ENCODE data around the gene ITPR3.
A peak's percentile ranks its signal among the peaks of the same experiment; 100 is the strongest.

Gene ITPR3

DNA sequence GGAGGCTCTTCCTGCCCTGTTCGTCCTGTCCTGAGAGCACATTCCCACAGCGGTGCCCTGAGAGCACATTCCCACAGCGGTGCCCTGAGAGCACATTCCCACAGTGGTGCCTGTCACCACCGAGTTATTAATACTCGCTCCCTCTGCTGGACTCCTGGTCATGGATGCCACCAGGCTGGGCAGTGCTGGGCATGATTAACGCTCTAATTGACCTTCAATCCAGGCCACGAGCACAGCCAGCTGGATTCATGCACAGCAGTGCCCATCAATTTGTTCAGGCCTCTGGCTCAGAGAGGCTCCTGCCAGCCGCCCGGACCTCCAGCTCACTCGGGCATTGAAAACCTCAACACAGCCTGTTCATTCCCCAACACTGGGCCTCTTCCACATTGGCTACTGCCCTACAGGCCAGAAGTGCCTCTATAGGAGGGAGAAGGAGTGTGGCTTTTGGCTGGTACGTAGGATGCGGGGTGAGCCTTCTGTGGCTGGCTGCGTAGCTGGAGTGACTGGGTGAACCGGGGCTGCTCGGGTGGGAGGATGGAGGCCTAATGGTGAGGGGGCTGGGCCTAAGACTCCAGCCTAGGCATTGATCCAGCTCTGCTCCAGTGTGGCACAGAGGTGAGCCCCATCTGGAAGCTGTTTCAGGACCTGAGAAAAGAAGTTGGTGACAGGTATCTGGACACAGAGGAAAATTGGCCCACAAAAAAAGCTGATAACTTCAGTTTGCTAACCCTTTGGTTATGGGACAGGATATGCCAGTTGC, 116.3 kb downstream of the ITPR3 start:
- DNase-seq (ENCODE audit: low spot score), result no peak

DNA sequence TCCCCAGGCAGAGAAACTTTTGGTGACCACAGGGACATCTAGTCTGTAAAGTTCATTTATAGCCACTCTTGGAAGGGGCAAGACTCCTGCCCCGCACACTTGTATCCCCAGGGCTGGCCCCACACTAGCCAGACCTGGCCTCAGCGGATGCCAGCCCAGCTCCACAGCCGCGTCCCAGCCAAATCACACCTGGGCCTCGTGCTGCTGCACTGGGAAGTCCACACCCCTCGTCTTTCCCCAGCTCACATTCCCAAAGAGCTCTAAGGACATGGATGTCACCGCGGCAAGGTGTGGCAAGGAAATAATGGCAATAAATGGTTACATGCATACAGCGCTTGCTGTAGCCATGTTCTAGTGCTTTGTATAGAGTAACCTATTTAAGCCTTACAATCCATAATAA, 117.0 kb downstream of the ITPR3 start:
- no peak for DNase-seq (ENCODE audit: low spot score)

DNA sequence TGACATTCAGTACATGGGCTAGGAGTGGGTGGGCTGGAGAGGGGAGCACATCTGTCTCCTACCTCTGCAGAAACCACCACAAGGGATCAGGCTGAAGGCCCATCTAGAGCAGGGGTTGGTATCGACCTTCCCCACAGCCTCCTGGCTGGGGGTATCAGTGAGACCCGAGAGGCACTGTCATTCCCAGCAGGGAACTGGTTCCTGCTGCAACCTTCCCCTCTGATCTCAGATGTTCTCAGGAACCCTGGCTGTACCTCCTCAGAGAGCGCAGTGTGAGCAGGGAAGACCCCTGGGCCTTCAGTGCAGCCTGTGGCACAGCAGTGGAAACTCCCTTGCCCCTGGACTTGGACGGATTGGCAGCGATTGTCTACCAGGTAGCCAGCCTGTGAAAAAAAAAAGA, 117.8 kb downstream of the ITPR3 start:
- DNase-seq (ENCODE audit: low spot score), result no peak

DNA sequence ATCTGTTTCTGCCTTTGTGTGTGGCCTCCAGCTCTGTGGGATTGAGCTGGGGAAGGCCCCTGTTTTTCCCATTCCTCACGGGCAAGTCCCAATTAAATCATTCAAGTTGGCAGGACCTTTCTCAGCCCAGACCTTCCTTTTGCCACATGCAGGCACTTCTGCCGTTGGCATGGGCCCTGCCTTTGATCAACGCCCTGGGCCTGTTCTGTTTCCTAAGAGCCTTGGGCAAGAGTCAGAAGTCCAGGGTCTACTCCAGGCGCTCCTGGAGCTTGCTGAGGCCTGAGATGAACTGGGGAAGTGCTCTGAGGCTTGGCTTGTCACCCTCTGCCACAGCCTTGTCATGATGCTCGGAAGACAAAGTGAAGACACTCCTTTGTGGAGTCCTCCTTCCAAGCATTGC, 118.4 kb downstream of the ITPR3 start:
- no peak for DNase-seq (ENCODE audit: low spot score)

DNA sequence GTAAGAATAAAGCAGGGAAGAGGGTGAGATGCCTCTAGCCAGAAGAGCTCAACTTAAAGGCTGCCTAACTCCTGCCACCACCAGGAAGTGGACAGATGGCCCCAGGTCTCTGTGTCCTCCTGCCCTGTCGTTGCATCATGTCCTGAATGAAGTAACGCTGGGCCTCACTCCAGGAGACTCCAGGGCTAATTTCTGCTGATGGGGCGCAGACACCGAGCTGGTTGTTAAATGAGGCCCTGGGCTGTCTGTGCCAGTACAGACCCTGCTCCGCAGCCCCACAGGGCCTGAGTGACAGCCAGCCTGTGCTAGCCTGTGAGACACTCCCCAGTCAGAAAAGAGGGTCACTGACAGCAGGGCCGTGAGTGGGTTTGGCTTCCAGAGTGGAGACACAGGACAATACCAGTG, 119.1 kb downstream of the ITPR3 start:
- DNase-seq (ENCODE audit: low spot score), result no peak

DNA sequence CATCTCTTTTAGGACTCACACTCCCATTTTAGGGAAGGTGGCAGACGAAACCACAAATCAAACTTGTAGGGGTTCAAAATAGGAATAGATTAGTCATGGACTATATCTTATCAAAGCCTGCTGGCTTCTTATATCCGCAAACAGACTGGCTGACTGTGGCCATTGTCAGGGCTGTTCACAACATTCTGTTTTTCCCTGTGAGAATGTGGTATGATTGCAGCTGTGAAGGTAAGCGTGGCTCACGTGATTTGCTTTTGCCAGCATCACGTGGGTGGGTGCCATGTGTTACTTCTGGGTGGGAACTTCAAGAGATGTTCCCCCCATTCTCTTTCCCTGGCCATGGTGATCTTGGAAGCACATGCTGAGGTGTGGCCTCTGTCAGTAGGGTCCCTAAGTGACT, 119.7 kb downstream of the ITPR3 start:
- DNase-seq (ENCODE audit: low spot score), result no peak

DNA sequence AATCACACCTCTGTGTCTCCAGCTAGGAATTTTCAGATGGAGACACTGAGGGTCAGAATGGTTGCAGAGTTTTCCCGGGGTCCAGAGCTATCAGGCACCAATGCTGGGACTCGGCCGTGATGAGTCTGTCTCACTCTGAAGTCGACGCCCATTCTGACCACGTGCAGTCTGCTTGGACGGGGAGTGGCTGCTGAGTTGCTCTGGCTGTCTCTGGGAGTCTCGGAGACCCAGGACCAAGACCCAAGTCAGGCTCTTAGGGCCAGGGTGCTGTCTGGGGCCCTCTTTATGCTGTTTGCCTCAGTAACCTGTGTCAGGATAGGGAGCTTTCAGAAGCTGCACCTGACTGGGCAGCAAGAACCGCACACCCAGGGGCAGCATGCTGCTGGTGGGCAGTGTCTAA, 121.0 kb downstream of the ITPR3 start:
- peak; percentile 18 for DNase-seq (ENCODE audit: low spot score)

DNA sequence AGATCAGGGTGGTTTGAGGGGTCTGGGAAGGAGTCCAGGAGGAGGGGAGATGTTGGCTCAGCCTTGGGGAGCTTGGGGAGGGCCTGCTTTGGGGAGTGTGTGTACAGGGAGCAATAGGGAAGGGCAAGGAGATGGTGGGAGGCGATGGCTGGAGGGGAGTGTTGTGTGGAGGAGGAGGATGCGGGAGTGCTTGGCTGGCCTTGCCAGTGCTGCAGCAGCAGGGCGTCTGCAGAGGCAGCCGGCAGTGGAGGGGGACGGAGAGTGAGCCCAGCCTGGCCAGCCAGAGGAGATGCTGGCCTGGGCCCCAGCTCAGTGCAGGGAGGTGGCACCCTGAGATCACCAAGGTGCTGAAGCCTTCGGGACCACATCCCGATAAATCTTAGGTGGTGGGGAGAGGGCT, 121.7 kb downstream of the ITPR3 start:
- DNase-seq (ENCODE audit: low spot score), result no peak

DNA sequence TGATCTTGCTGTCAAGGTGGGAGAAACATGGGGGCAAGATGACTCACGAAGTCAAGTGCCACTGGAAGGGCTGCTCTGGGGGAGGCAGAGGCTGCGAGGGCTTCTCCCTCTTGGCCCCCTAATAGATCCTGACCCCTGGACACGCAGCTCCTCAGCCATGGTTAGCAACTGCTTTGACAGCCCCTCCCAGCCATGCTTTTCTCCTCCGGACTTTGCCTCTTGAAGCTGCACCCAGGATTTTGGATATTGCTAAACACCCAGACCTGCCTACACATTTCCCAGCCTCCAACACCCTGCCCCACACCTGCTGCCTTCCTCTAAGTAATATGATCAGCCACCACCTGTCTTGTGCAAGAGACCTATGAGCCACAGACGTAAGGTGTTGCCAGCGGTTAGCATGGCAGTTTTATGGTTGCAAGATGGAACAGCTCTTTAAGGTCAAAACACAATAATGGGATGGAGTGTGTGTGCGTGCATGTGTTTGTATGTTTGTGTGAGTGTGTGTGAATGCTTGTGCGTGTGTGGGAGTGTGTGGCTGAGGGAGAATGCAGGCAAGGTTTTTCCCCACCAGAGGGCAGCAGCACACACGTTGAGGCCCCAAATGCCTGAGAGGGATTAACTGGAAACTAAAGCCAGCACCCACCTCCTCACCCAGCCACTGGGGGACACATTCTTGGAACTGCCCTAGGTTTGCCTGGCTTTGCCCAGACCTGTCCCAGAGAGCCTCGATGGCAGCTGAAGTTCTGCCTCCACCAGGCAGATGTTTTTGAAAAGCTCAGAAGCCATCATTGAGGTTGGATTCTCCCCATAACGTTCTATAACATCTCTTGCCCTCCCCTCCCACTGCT, 123.1 kb downstream of the ITPR3 start:
- DNase-seq (ENCODE audit: low spot score), result peak; percentile 67

DNA sequence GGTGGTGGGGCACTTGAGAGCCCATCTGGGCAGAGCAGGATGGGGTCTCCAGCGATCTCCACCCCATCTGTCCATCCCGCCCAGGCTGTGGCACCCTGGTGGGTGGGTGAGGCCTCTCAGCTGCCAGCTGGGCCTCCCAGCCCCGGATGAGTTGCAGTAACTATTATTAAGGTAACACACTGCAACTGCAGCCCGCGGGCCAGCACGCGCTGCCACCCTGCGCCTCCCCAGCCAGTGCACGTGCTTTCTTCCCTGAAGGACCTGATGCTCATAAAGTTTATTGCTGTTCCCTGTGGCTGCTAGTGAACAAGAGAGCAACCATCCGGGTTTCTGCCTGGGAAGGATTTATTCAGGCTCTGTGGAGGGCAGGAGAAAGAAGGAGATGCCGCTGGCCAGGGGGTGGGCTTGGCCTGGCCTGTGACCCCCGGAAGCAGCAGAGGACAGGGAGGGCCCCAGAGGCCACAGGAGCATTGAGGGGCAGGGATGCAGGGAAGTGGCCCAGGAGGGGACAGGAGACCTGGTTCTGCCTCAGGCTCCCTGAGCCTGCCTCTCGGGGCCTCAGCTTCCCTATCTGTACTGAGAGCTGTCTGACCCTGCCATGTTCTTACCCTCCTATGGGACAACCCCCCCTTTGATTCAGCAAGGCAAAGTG, 123.9 kb downstream of the ITPR3 start:
- DNase-seq (ENCODE audit: low spot score), result no peak

DNA sequence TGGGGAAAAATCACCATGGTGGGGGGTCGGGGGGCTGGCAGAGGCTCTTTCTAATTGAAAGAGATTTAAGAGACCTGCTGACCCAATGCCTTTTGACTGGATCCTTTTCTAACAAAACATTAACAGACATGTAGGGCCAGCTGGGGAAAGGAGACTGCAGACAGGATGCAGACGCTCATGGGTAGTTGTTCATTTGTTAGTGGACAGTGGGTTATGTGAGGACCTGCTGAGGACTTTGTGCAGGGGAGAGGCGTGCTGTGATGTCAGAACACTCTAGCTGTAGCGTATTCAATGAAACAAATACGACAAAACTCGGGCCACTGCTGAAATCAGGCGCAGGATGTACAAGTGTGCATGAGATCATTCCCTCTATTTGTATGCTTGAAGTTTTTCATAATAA, 124.4 kb downstream of the ITPR3 start:
- no peak for DNase-seq (ENCODE audit: low spot score)
